HL-60 (cell line): ENCODE results near the gene ACVR1.

Experiments used
- CTCF ChIP-seq: IDR thresholded peaks from one replicate; pipeline ENCODE4 v1.5.1; 2011; ENCODE audit warnings: low read length, control low read depth, inconsistent platforms; ENCODE audit not compliant: insufficient read depth
- GABPA ChIP-seq: IDR thresholded peaks from 2 replicates; pipeline ENCODE4 v1.6.1; 2012; ENCODE audit warnings: low read depth
- POLR2AphosphoS5 ChIP-seq: IDR thresholded peaks from 2 replicates; pipeline ENCODE4 v1.6.1; 2012; ENCODE audit warnings: low read depth
- REST ChIP-seq: IDR thresholded peaks from 2 replicates; pipeline ENCODE4 v1.6.1; 2012; ENCODE audit warnings: low read depth; ENCODE audit not compliant: insufficient replicate concordance
- SPI1 ChIP-seq: IDR thresholded peaks from 2 replicates; pipeline ENCODE4 v1.6.1; 2012; ENCODE audit warnings: low read depth, mild to moderate bottlenecking, borderline replicate concordance

- no peak for TF ChIP-seq CTCF
- no peak for TF ChIP-seq REST
- no peak for TF ChIP-seq POLR2AphosphoS5
- no peak for TF ChIP-seq GABPA
- TF ChIP-seq SPI1: no peak
Observed at GRCh38 chr2:157922336-157922735, 46.2 kb upstream of the ACVR1 start.
